Activated naive CD4-positive, alpha-beta T cell treated with anti-CD3 and anti-CD28 coated beads for 36 hours (primary cell): Measurements from ENCODE around the gene SAMD4A. TPM values are rescaled to one million over a fixed set of nuclear protein-coding genes. Genes with fewer than 3 reads are reported as not detected.

Experiments
- CTCF ChIA-PET: fragments of 350-600 bp; sonication (Branson Sonifier 250); formaldehyde crosslinking; loops from one replicate; lab custom pipeline; 2021; ENCODE audit warnings: antibody characterized with exemption; lab: Charles Lee
- DNase-seq: peaks from one replicate; pipeline ENCODE4 v3.0.0-alpha.2; 2020
- H3K27ac Mint-ChIP-seq: one replicate; pipeline ENCODE4 v1.8.0; 2021; ENCODE audit warnings: mild to moderate bottlenecking, mixed read lengths
- H3K27me3 Mint-ChIP-seq: one replicate; pipeline ENCODE4 v1.8.0; 2021; ENCODE audit warnings: low read depth, mixed read lengths
- H3K36me3 Mint-ChIP-seq: one replicate; pipeline ENCODE4 v1.8.0; 2021; ENCODE audit warnings: low read depth, mixed read lengths
- H3K4me1 Mint-ChIP-seq: one replicate; pipeline ENCODE4 v1.8.0; 2021; ENCODE audit warnings: low read depth, mixed read lengths
- H3K4me3 Mint-ChIP-seq: one replicate; pipeline ENCODE4 v1.8.0; 2021; ENCODE audit warnings: mild to moderate bottlenecking, moderate library complexity, mixed read lengths
- H3K9me3 Mint-ChIP-seq: one replicate; pipeline ENCODE4 v1.8.0; 2021; ENCODE audit warnings: mixed read lengths
- intact Hi-C: fragments of 100-400 bp; cut with micrococcal nuclease; formaldehyde crosslinking; loops from one replicate; pipeline ENCODE4 v1.15.1; 2023
- total RNA-seq, 2 experiments: library from RNA; stranded (reverse); gene quantifications; one replicate each; pipeline ENCODE4 v1.2.3, GENCODE V29; 2021

The SAMD4A gene
- total RNA-seq, 2 experiments from 2014 or later = 4.7 to 4.9 TPM

DNA sequence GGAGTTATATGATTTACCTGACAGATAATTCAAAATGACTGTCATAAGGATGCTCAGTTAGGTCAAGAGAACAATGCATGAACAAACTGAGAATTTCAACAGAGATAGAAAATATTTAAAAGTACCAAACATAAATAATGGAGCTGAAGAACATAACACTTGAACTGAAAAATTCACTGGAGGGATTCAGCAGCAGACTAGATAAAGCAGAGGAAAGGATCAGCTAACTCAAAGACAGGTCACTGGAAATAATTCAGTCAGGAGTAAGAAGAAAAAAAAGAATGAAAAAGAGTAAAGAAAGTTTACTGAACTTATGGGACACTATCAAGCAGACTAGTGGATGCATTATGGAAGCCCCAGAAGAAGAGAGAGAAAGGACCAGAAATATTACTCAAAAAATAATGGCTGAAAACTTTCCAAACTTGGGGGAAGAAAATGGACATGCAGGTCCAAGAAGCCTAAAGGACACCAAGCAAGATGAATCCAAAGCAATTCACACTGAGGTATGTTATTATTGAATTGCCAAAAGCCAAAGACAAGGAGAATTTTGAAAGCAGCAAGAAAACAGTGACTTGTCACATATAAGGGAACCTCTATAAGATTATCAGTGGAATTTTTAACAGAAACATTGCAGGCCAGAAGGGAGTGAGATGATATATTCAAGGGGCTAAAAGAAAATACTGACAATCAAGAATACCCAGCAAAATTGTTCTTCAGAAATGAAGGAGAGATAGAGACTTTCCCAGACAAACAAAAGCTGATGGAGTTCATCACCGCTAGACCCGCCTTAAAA is 257.0 kb downstream of the SAMD4A start:
- no peak overlapping the region for H3K27ac Mint-ChIP-seq
- intact Hi-C loops = no loop called here
- H3K4me1 Mint-ChIP-seq = no peaks in the 10 kb centered on the region
- H3K4me3 Mint-ChIP-seq = no peak overlapping the region
- CTCF ChIA-PET = no interaction called here
- peaks cover 21% of the 10 kb centered on the region for H3K9me3 Mint-ChIP-seq
- H3K27me3 Mint-ChIP-seq = no peaks in the 10 kb centered on the region
- DNase-seq = no peak
- no peaks in the 10 kb centered on the region for H3K36me3 Mint-ChIP-seq

DNA sequence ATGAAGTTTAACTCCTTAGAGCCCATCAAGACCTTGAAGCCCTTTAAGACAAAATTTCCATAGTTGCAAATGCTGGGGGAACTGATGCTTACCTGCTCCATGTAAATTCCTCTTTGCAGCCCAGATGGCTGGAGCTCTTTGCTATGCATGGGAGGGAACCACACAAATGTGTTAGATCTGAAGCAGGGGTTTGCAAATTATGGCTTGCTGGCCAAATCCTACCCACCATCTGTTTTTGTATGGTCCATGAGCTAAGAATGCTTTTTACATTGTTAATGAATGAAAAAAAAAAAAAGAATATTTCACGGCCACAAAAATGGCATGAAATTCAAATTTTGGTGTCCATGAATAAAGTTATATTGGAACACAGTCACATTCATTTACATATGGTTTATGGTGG is 261.1 kb downstream of the SAMD4A start:
- Mint-ChIP-seq H3K4me1 (no peaks in the 10 kb centered on the region), H3K27me3 (no peaks in the 10 kb centered on the region), H3K36me3 (no peaks in the 10 kb centered on the region), H3K4me3 (no peak overlapping the region), H3K27ac (no peak overlapping the region), H3K9me3 (peaks cover 26% of the 10 kb centered on the region)
- DNase-seq = no peak
- CTCF ChIA-PET = interaction anchor here (0.6 to 1.5 kb wide), 3 partner anchors 10 to 22 kb away, joined by 3 to 5 read pairs (median 3); no protein-coding TSS in a partner anchor
- intact Hi-C loops = no loop called here

DNA sequence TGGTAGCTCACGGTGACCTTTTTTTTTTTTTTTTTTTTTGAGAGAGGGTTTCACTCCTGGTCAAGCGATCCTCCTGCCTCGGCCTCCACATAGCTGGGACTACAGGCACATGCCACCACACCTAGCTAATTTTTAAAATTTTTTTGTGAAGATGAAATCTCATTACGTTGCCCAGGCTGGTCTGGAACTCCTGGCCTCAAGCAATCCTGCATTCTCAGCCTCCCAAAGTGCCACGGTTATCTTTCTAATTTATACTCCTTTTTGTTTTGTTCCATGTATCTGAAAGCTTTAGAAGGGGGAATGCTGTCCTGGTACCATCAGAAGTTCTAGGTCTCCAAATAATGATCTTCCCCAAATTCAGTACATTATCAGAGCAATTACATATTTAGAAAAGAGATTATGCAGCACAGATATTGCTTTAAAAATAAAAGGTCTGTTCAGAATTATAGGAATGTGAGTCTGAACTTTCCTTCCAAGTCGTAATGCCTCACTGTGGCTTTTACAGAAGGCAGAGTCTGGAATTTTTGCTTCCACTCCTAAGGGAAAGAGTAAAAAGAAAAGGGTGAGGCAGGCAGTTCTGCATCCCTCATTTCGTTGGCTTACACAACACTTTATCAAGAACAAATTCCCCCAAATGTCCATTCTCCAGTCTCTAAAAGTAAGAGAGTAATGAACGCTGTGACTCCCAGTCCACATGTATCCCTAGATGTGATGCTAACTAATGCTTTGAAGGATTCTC is 262.7 kb downstream of the SAMD4A start:
- DNase-seq = no peak
- CTCF ChIA-PET = no interaction called here
- H3K27me3 Mint-ChIP-seq = no peaks in the 10 kb centered on the region
- H3K9me3 Mint-ChIP-seq = peaks cover 17% of the 10 kb centered on the region
- no peak overlapping the region for H3K4me3 Mint-ChIP-seq
- no peaks in the 10 kb centered on the region for H3K36me3 Mint-ChIP-seq
- intact Hi-C loops = no loop called here
- no peak overlapping the region for H3K27ac Mint-ChIP-seq
- no peaks in the 10 kb centered on the region for H3K4me1 Mint-ChIP-seq

DNA sequence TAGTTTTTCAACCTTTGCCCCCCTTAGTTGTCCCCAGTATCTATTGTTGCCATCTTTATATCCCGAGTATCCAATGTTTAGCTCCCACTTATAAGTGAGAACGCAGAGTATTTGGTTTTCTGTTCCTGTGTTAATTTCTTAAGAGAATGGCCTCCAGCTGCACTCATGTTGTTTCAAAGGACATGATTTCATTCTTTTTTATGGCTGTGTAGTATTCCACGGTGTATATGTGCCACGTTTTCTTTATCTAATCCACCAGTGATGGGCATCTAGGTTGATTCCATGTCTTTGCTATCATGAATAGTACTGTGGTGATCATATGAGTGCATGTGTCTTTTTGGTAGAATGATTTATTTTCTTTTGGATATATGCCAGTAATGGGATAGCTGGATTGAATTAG is 263.7 kb downstream of the SAMD4A start:
- Mint-ChIP-seq H3K36me3 (no peaks in the 10 kb centered on the region), H3K9me3 (peaks cover 11% of the 10 kb centered on the region), H3K27me3 (no peaks in the 10 kb centered on the region), H3K27ac (no peak overlapping the region), H3K4me3 (no peak overlapping the region), H3K4me1 (no peaks in the 10 kb centered on the region)
- no peak for DNase-seq
- CTCF ChIA-PET = no interaction called here
- intact Hi-C loops = no loop called here

DNA sequence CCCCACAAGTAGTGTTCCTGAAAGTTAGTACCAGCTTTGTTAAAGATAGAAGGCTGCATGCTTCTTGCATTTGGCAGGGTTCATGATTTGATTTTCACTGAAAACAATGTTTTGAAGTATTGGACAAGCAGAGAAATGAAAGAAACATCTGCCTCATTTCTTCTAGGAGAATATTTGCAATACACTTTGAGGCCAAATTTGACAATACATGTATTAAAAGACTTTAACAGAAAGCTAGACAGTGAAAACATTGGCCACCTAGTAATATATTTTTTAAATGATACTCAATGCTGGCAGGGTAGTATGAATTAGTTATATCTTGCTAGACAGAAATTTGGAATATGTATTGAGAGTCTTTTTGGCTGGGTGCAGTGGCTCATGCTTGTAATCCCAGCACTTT is 267.2 kb downstream of the SAMD4A start:
- H3K4me1 Mint-ChIP-seq = no peaks in the 10 kb centered on the region
- H3K27me3 Mint-ChIP-seq = no peaks in the 10 kb centered on the region
- intact Hi-C loops = no loop called here
- no peak overlapping the region for H3K27ac Mint-ChIP-seq
- H3K9me3 Mint-ChIP-seq = peaks cover 4% of the 10 kb centered on the region
- DNase-seq = no peak
- H3K4me3 Mint-ChIP-seq = no peak overlapping the region
- peaks cover 3% of the 10 kb centered on the region for H3K36me3 Mint-ChIP-seq
- CTCF ChIA-PET = no interaction called here

DNA sequence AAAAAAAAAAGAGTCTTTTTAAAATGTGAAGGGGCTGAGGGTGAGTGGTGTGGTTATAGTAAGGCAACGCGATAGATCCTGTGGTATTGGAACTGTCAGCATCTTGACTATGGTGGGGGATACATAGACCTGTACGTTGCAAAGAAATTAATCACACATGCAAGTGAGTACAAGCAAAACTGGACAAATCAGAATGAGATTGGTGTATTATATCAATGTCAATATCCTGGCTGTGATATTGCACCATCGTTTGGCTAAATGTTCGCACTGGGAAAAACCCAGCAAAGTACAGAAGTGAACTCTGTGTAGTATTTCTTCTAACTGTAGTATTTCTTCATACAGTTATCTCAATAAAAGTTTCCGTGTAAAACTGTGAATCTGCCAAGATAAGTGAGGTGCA is 267.8 kb downstream of the SAMD4A start:
- H3K27ac Mint-ChIP-seq = no peak overlapping the region
- intact Hi-C loops = no loop called here
- no peak for DNase-seq
- no peaks in the 10 kb centered on the region for H3K27me3 Mint-ChIP-seq
- H3K4me3 Mint-ChIP-seq = no peak overlapping the region
- H3K9me3 Mint-ChIP-seq = peaks cover 4% of the 10 kb centered on the region
- H3K4me1 Mint-ChIP-seq = no peaks in the 10 kb centered on the region
- CTCF ChIA-PET = no interaction called here
- H3K36me3 Mint-ChIP-seq = peaks cover 6% of the 10 kb centered on the region

DNA sequence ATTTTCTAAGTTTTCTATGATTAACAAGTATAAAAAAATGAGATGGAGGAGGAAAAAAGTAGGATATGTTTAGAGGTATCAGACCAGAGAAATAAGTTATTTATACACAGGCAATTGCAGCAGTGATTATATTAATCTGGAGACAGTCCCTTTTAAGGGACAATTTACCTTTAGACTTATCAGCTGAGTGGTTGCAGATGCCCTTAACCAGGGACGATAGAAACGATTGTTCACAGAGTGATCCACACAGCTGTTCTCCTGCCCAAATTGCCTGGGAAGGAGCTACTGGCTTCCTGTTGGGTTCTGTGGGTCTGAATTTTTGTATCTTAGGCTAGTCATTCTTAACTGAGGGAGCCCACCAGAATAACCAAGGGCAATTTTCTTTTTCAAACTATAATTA is 269.3 kb downstream of the SAMD4A start:
- intact Hi-C loops = no loop called here
- H3K9me3 Mint-ChIP-seq = no peaks in the 10 kb centered on the region
- peaks cover 19% of the 10 kb centered on the region for H3K36me3 Mint-ChIP-seq
- CTCF ChIA-PET = interaction anchor here (0.6 kb wide), 1 partner anchor 44 kb away, joined by 3 read pairs; no protein-coding TSS in a partner anchor
- no peak overlapping the region for H3K27ac Mint-ChIP-seq
- H3K4me1 Mint-ChIP-seq = no peaks in the 10 kb centered on the region
- DNase-seq = no peak
- H3K4me3 Mint-ChIP-seq = no peak overlapping the region
- H3K27me3 Mint-ChIP-seq = no peaks in the 10 kb centered on the region

DNA sequence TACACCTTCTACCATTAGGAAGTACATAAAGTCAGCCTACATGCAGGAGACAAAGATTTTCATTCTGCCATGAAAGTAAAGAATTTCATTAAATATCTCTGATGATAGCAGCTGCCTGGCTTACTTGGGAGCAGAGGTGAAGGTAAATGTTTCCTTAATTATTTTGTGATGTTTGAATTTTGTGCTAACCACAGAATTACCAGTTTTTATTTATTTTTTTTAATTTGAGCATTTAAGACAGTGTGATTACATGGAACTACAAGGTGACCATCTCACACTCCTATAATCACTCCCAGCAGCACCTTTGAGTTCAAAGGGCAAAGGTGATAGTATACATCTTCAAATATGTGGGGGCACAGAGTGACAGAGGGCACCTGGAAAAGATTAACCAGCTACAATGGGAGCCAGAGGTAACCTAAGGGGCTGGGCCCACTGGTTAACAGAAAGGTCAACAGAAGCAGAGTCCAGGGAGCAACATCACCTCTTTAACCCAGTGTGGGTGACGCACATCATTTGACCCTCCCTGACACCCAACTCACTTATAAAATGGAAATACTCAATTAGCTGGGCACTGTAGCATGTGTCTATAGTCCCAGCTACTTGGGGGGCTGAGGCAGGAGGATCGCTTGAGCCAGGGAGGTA is 270.7 kb downstream of the SAMD4A start:
- Mint-ChIP-seq H3K27me3 (no peaks in the 10 kb centered on the region), H3K27ac (no peak overlapping the region)

DNA sequence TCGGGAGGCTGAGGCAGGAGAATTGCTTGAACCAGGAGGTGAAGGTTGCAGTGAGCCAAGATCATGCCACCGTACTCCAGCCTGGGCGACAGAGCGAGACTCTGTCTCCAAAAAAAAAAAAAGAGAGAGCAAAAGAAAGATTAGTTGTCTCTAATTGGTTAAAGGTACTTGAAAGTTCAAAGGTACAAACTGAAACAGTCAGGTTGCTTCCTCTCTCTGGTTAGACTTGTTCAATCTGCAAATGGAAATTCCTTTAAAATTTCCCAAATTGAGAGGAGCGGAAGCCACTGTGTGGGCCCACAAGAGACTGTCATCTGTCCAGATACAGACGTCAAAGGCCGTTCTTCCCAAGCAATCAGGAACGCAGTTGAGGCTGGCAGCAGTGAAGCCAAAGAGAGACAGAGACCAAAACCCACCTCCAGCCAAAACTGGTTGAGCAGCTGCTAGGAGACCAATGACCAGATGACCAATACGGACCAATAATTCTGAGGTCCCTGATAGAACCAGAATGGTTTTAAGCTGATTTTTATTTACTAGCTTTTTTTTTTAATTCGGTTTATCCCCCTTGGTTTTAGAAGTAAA is 272.1 kb downstream of the SAMD4A start:
- intact Hi-C loops = no loop called here
- no peak overlapping the region for H3K4me3 Mint-ChIP-seq
- H3K27me3 Mint-ChIP-seq = no peaks in the 10 kb centered on the region
- CTCF ChIA-PET = interaction anchor here (0.7 to 0.8 kb wide), 2 partner anchors 15 to 141 kb away, joined by 3 read pairs; no protein-coding TSS in a partner anchor
- H3K27ac Mint-ChIP-seq = no peak overlapping the region
- no peaks in the 10 kb centered on the region for H3K4me1 Mint-ChIP-seq
- DNase-seq = no peak
- peaks cover 27% of the 10 kb centered on the region for H3K36me3 Mint-ChIP-seq
- H3K9me3 Mint-ChIP-seq = no peaks in the 10 kb centered on the region

More for the DNA sequence above, 270.7 kb downstream of the SAMD4A start:
- no peak for DNase-seq
- Mint-ChIP-seq H3K4me1 (no peaks in the 10 kb centered on the region), H3K9me3 (no peaks in the 10 kb centered on the region), H3K36me3 (peaks cover 27% of the 10 kb centered on the region), H3K4me3 (no peak overlapping the region)
- CTCF ChIA-PET = interaction anchor here (0.6 to 0.9 kb wide), 2 partner anchors 55 to 57 kb away, joined by 3 to 4 read pairs; no protein-coding TSS in a partner anchor
- intact Hi-C loops = no loop called here

DNA sequence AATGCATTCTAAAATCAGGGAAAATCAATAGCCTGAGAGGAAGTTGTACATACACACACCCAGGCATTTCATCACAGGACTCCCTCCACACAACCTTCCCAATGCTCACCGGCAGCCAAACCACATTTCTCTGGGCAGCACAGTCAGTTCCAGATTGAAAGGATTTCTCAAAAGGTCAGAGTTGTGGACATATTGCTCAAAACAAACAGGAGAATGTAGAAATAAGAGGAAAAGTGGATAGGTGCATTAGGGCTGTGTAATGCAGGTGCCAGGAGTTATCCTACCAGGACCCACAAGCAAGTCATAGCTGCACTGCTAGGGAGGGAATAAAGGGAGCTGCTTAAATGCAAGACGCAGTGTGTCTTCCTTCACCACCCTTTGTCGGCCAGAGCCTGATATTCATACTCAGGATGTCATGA is 272.8 kb downstream of the SAMD4A start:
- CTCF ChIA-PET = no interaction called here
- Mint-ChIP-seq H3K27ac (peak overlapping the region; percentile 31), H3K36me3 (peaks cover 31% of the 10 kb centered on the region), H3K9me3 (no peaks in the 10 kb centered on the region), H3K4me3 (no peak overlapping the region), H3K4me1 (no peaks in the 10 kb centered on the region), H3K27me3 (no peaks in the 10 kb centered on the region)
- no peak for DNase-seq
- intact Hi-C loops = loop anchor here (1.0 to 2.0 kb wide), 2 partner anchors 54 to 63 kb away; partner anchors contain the start of gene GCH1

DNA sequence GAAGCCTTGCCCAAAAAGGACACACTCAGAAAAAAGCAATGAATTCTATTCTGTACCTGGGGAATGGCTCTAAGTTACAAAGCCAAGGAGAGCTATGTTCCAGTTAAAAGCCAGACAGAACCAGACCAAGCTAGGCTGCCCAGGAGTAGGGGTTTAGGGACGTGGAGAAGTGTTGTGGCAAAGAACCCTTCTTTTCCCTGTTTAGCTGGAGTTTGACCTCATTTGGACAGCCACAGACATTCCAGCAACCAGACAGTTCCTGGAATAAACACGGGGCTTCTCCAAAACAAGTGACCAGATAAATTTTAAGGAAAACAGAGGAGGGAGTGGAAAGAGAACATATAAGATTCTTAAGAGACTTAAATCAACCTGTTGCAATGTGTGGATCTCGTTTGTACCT is 273.4 kb downstream of the SAMD4A start:
- intact Hi-C loops = loop anchor here (1.0 to 2.0 kb wide), 2 partner anchors 53 to 62 kb away; partner anchors contain the start of gene GCH1

DNA sequence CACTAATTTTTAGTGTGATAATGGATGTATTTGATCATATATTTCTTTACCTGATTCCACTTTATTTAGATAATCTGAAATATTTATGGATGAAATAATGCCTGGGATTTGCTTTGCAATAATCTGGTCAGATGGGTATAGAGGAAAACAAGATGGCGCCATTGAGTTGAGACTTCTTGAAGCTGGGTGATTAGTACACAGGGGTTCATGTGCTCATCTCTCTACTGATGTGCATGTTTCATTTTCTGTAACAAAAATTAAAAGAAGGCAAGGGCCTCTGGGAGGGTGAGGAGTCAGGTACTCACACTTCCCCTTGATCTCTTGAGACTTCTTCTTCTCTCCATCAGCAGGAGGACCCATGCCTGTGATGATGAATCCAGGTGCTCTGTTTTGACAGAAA is 273.9 kb downstream of the SAMD4A start:
- CTCF ChIA-PET = interaction anchor here (0.6 kb wide), 1 partner anchor 63 kb away, joined by 4 read pairs; no protein-coding TSS in a partner anchor
- intact Hi-C loops = loop anchor here (1.0 to 2.0 kb wide), 2 partner anchors 53 to 62 kb away; partner anchors contain the start of gene GCH1

More for the DNA sequence above, 273.4 kb downstream of the SAMD4A start:
- H3K27ac Mint-ChIP-seq = peak overlapping the region; percentile 15
- H3K9me3 Mint-ChIP-seq = no peaks in the 10 kb centered on the region
- H3K4me3 Mint-ChIP-seq = no peak overlapping the region
- peaks cover 31% of the 10 kb centered on the region for H3K36me3 Mint-ChIP-seq
- H3K27me3 Mint-ChIP-seq = no peaks in the 10 kb centered on the region
- CTCF ChIA-PET = no interaction called here
- no peaks in the 10 kb centered on the region for H3K4me1 Mint-ChIP-seq
- no peak for DNase-seq

More for the DNA sequence above, 273.9 kb downstream of the SAMD4A start:
- Mint-ChIP-seq H3K36me3 (peaks cover 33% of the 10 kb centered on the region), H3K27me3 (no peaks in the 10 kb centered on the region), H3K4me1 (no peaks in the 10 kb centered on the region), H3K9me3 (no peaks in the 10 kb centered on the region), H3K4me3 (no peak overlapping the region), H3K27ac (peak overlapping the region; percentile 15)
- DNase-seq = peak; percentile 5
